Parathyroid adenoma (tissue), 2 donors: ENCODE data around the gene ABHD6.

Experiments used
- H2AFZ ChIP-seq: fragments of 300-600 bp; sonication (generic); one replicate; pipeline ENCODE4 v1.7.0; 2017; ENCODE audit warnings: antibody characterized with exemption, mild to moderate bottlenecking
- H3K27ac ChIP-seq: fragments of 300-600 bp; sonication (generic); one replicate; pipeline ENCODE4 v1.7.0; 2017
- H3K27me3 ChIP-seq: fragments of 300-600 bp; sonication (generic); one replicate; pipeline ENCODE4 v1.7.0; 2017; ENCODE audit warnings: low read length; ENCODE audit not compliant: control insufficient read depth, insufficient read depth
- H3K36me3 ChIP-seq: fragments of 300-600 bp; sonication (generic); one replicate; pipeline ENCODE4 v1.7.0; 2017; ENCODE audit warnings: low read length; ENCODE audit not compliant: control insufficient read depth, insufficient read depth
- H3K4me1 ChIP-seq: fragments of 300-600 bp; sonication (generic); one replicate; pipeline ENCODE4 v1.7.0; 2017; ENCODE audit warnings: control low read depth
- H3K4me2 ChIP-seq: fragments of 300-600 bp; sonication (generic); one replicate; pipeline ENCODE4 v1.7.0; 2017; ENCODE audit warnings: low read length
- H3K4me3 ChIP-seq: fragments of 300-600 bp; sonication (generic); one replicate; pipeline ENCODE4 v1.7.0; 2017; ENCODE audit warnings: low read depth, low read length
- H3K79me2 ChIP-seq: fragments of 300-600 bp; sonication (generic); one replicate; pipeline ENCODE4 v1.7.0; 2017; ENCODE audit warnings: control low read depth
- H3K9ac ChIP-seq: fragments of 300-600 bp; sonication (generic); one replicate; pipeline ENCODE4 v1.7.0; 2017; ENCODE audit warnings: mild to moderate bottlenecking
- H3K9me3 ChIP-seq: fragments of 300-600 bp; sonication (generic); one replicate; pipeline ENCODE4 v1.7.0; 2017; ENCODE audit warnings: low read length; ENCODE audit not compliant: control insufficient read depth
- CTCF ChIP-seq: fragments of 300-600 bp; sonication (generic); IDR thresholded peaks from one replicate; pipeline ENCODE4 v1.7.0; 2017; ENCODE audit warnings: antibody characterized with exemption, mild to moderate bottlenecking
- donor health status: primary hyperparathyroidism.

ABHD6 gene

DNA sequence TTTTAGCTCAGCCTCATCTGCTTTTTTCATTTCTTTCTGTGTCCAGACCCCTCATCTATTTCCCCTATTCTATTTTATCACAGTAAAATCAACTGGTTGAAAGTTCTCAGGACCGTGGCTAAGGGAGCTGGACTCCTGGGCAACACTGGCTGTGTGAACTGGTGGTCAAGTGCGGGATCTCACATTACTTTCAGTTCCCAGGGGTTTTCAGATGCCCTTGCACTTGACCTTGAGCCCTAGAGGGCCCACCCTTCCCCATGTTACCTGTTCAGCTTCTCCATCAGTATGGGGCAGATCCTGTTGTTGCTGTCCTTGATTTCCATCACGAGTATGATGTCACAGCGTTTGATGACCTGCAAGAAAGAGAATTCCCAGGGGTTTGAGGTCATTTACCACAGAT lies 29.6 kb upstream of the ABHD6 start:
- H2AFZ ChIP-seq: no peak overlapping the region
- no peaks in the 10 kb centered on the region for H3K9me3 ChIP-seq
- no peaks in the 10 kb centered on the region for H3K27me3 ChIP-seq
- H3K4me2 ChIP-seq: no peak overlapping the region
- H3K27ac ChIP-seq: no peak overlapping the region
- TF ChIP-seq CTCF: no peak
- H3K36me3 ChIP-seq: no peaks in the 10 kb centered on the region
- no peak overlapping the region for H3K9ac ChIP-seq
- no peaks in the 10 kb centered on the region for H3K79me2 ChIP-seq
- no peak overlapping the region for H3K4me3 ChIP-seq
- H3K4me1 ChIP-seq: no peaks in the 10 kb centered on the region

DNA sequence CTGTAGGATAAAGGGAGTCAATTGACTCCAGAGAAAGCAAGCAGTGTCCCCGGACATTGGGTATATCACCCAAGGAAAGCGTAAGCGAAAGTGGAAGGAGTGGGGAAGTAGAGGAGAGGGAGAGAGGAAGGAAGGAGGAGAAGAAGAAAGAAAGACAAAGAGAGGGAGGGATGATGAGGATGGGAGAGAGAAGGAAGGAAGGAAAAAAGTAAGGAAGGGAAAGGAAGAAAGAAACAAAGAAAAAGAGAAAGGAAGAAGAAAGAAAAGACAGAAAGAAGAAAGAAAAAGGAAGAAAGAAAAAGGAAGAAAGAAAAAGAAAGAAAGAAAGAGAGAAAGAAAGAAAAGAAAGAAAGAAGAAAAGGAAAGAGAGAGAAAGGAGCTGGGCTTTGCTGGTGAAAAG lies 27.7 kb upstream of the ABHD6 start:
- no peak overlapping the region for H3K27ac ChIP-seq
- H3K27me3 ChIP-seq: no peaks in the 10 kb centered on the region
- H3K9ac ChIP-seq: no peak overlapping the region
- H3K4me1 ChIP-seq: no peaks in the 10 kb centered on the region
- no peaks in the 10 kb centered on the region for H3K36me3 ChIP-seq
- no peak overlapping the region for H3K4me2 ChIP-seq
- no peak for TF ChIP-seq CTCF
- no peaks in the 10 kb centered on the region for H3K79me2 ChIP-seq
- H3K9me3 ChIP-seq: no peaks in the 10 kb centered on the region
- no peak overlapping the region for H3K4me3 ChIP-seq
- no peak overlapping the region for H2AFZ ChIP-seq

- Histone ChIP-seq H3K79me2 (no peaks in the 10 kb centered on the region), H3K9me3 (no peaks in the 10 kb centered on the region), H3K27me3 (no peaks in the 10 kb centered on the region), H3K4me1 (no peaks in the 10 kb centered on the region), H3K9ac (no peak within 1 kb of the TSS), H3K4me2 (no peak within 1 kb of the TSS), H3K36me3 (no peaks in the 10 kb centered on the region), H3K27ac (no peak within 1 kb of the TSS), H2AFZ (no peak within 1 kb of the TSS), H3K4me3 (no peak within 1 kb of the TSS)
- TF ChIP-seq CTCF: no peak
Measured at GRCh38 chr3:58210761-58211460, 26.7 kb upstream of the ABHD6 start, which contains the start of gene DNASE1L3. TSS of gene DNASE1L3 (minus strand) at chr3:58210972. CDS start at chr3:58210906, 66 bp downstream.

DNA sequence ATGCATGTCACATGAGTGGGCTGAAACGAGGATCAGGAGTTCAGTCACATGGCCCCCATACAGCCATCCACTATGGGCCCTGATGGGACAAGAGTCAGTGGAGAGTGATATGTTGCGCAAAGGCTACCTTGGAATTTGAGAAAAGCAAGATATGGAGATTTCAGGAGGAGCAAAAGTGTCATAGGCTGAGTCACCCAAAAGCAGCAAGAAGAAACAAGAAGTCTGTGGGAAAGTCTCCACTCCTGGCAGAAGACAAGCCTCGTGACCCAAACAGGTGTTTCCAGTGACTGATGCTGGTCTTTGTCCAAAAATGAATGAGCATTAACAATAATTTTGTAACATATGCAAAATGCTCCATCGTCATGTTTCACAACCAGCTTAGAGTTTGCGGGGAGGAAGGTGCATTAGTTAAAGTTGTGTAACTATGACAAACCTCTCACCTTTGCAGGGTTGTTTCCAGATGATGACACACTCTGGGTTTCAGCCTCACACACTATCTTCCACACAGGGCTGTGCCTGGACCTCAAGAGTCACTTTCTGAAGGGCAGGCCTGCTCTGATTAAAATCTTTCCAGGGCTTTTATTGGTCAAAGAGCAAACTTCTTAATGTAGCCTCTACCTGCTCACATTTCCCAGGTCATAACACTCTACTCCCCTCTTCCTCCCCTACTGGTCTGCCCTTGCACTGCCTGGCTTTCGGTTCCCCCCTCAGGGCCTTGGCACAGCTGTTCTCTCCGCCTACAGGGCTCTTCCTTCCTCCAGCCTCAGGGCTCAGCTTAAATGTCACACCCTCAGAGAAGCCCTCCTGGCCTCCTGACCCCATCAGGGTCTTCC lies 22.9 kb upstream of the ABHD6 start:
- Histone ChIP-seq H3K4me1 (peaks cover 3% of the 10 kb centered on the region), H2AFZ (peak overlapping the region; percentile 22), H3K27me3 (no peaks in the 10 kb centered on the region), H3K4me2 (no peak overlapping the region), H3K4me3 (no peak overlapping the region), H3K9ac (no peak overlapping the region), H3K36me3 (no peaks in the 10 kb centered on the region), H3K79me2 (no peaks in the 10 kb centered on the region), H3K9me3 (no peaks in the 10 kb centered on the region), H3K27ac (no peak overlapping the region)
- no peak for TF ChIP-seq CTCF
